Measurements from ENCODE around the gene PNLIPRP3. TPM values are rescaled to one million over a fixed set of nuclear protein-coding genes. Genes with fewer than 3 reads are reported as not detected.

PNLIPRP3 gene
- total RNA-seq, 2 experiments from 2014 or later: not detected

GRCh38 chr10:116418389-116418788 lies 9.3 kb upstream of the PNLIPRP3 start:
- no peak overlapping the region for H3K4me3 Mint-ChIP-seq
- no peaks in the 10 kb centered on the region for H3K36me3 Mint-ChIP-seq
- ChIA-PET CTCF (no interaction called here), POLR2A (no interaction called here)
- intact Hi-C loops (cut with micrococcal nuclease): no loop called here
- H3K9me3 Mint-ChIP-seq: no peaks in the 10 kb centered on the region
- H3K27me3 Mint-ChIP-seq: peaks cover 3% of the 10 kb centered on the region
- H3K27ac Mint-ChIP-seq: no peak overlapping the region
- DNase-seq: no peak
- no peaks in the 10 kb centered on the region for H3K4me1 Mint-ChIP-seq (ENCODE audit: low read depth)

GRCh38 chr10:116421815-116422214 lies 5.8 kb upstream of the PNLIPRP3 start:
- Mint-ChIP-seq H3K27me3 (peaks cover 5% of the 10 kb centered on the region), H3K27ac (no peak overlapping the region), H3K9me3 (no peaks in the 10 kb centered on the region), H3K4me3 (no peak overlapping the region), H3K4me1 (ENCODE audit: low read depth) (no peaks in the 10 kb centered on the region), H3K36me3 (no peaks in the 10 kb centered on the region)
- POLR2A ChIA-PET: no interaction called here
- intact Hi-C loops (cut with micrococcal nuclease): no loop called here
- no peak for DNase-seq
- CTCF ChIA-PET: no interaction called here

- Mint-ChIP-seq H3K27ac (no peak overlapping the region), H3K36me3 (no peaks in the 10 kb centered on the region), H3K27me3 (peaks cover 3% of the 10 kb centered on the region), H3K4me1 (ENCODE audit: low read depth) (no peaks in the 10 kb centered on the region), H3K9me3 (no peaks in the 10 kb centered on the region), H3K4me3 (no peak overlapping the region)
- ChIA-PET POLR2A (no interaction called here), CTCF (interaction anchor here (1.5 kb wide), 1 partner anchor 16 kb away, joined by 4 read pairs; no protein-coding TSS in a partner anchor)
- intact Hi-C loops (cut with micrococcal nuclease): no loop called here
- no peak for DNase-seq
These were observed 1.8 kb downstream of the PNLIPRP3 start for GRCh38 chr10:116429288-116429977.

- Mint-ChIP-seq H3K27me3 (peaks cover 3% of the 10 kb centered on the region), H3K4me1 (ENCODE audit: low read depth) (no peaks in the 10 kb centered on the region), H3K27ac (no peak overlapping the region), H3K4me3 (no peak overlapping the region), H3K36me3 (no peaks in the 10 kb centered on the region), H3K9me3 (no peaks in the 10 kb centered on the region)
- CTCF ChIA-PET: interaction anchor here (1.5 kb wide), 1 partner anchor 15 kb away, joined by 4 read pairs; no protein-coding TSS in a partner anchor
- no peak for DNase-seq
- intact Hi-C loops (cut with micrococcal nuclease): no loop called here
- POLR2A ChIA-PET: no interaction called here
These were observed 2.6 kb downstream of the PNLIPRP3 start for GRCh38 chr10:116430288-116430687.

GRCh38 chr10:116431598-116431997 lies 4.0 kb downstream of the PNLIPRP3 start:
- Mint-ChIP-seq H3K4me3 (no peak overlapping the region), H3K9me3 (no peaks in the 10 kb centered on the region), H3K36me3 (no peaks in the 10 kb centered on the region), H3K27me3 (no peaks in the 10 kb centered on the region), H3K4me1 (ENCODE audit: low read depth) (no peaks in the 10 kb centered on the region), H3K27ac (no peak overlapping the region)
- CTCF ChIA-PET: no interaction called here
- intact Hi-C loops (cut with micrococcal nuclease): no loop called here
- DNase-seq: no peak
- POLR2A ChIA-PET: no interaction called here

GRCh38 chr10:116437076-116437692 lies 9.5 kb downstream of the PNLIPRP3 start:
- H3K4me3 Mint-ChIP-seq: no peak overlapping the region
- H3K4me1 Mint-ChIP-seq (ENCODE audit: low read depth): peaks cover 5% of the 10 kb centered on the region
- intact Hi-C loops (cut with micrococcal nuclease): no loop called here
- ChIA-PET CTCF (no interaction called here), POLR2A (no interaction called here)
- H3K27ac Mint-ChIP-seq: no peak overlapping the region
- H3K27me3 Mint-ChIP-seq: no peaks in the 10 kb centered on the region
- H3K9me3 Mint-ChIP-seq: no peaks in the 10 kb centered on the region
- H3K36me3 Mint-ChIP-seq: no peaks in the 10 kb centered on the region
- no peak for DNase-seq

GRCh38 chr10:116440330-116441030 lies 12.8 kb downstream of the PNLIPRP3 start:
- intact Hi-C loops (cut with micrococcal nuclease): no loop called here
- H3K4me3 Mint-ChIP-seq: no peak overlapping the region
- ChIA-PET POLR2A (no interaction called here), CTCF (interaction anchor here (1.3 kb wide), 1 partner anchor 12 kb away, joined by 3 read pairs; no protein-coding TSS in a partner anchor)
- no peaks in the 10 kb centered on the region for H3K36me3 Mint-ChIP-seq
- H3K27me3 Mint-ChIP-seq: no peaks in the 10 kb centered on the region
- no peaks in the 10 kb centered on the region for H3K9me3 Mint-ChIP-seq
- peaks cover 5% of the 10 kb centered on the region for H3K4me1 Mint-ChIP-seq (ENCODE audit: low read depth)
- no peak overlapping the region for H3K27ac Mint-ChIP-seq
- no peak for DNase-seq

GRCh38 chr10:116444527-116445142 lies 17.0 kb downstream of the PNLIPRP3 start:
- intact Hi-C loops (cut with micrococcal nuclease): loop anchor here (1.0 kb wide), 1 partner anchor 77 kb away; no protein-coding TSS in a partner anchor
- POLR2A ChIA-PET: no interaction called here
- Mint-ChIP-seq H3K9me3 (no peaks in the 10 kb centered on the region), H3K36me3 (no peaks in the 10 kb centered on the region), H3K4me3 (no peak overlapping the region), H3K4me1 (ENCODE audit: low read depth) (no peaks in the 10 kb centered on the region), H3K27me3 (no peaks in the 10 kb centered on the region), H3K27ac (no peak overlapping the region)
- DNase-seq: no peak
- CTCF ChIA-PET: interaction anchor here (1.2 to 1.5 kb wide), 3 partner anchors 12 to 52 kb away, joined by 3 to 4 read pairs (median 4); no protein-coding TSS in a partner anchor

GRCh38 chr10:116450861-116451260 lies 23.2 kb downstream of the PNLIPRP3 start:
- DNase-seq: no peak
- Mint-ChIP-seq H3K27ac (no peak overlapping the region), H3K36me3 (no peaks in the 10 kb centered on the region), H3K9me3 (peaks cover 9% of the 10 kb centered on the region), H3K27me3 (no peaks in the 10 kb centered on the region), H3K4me3 (no peak overlapping the region), H3K4me1 (ENCODE audit: low read depth) (no peaks in the 10 kb centered on the region)
- ChIA-PET CTCF (no interaction called here), POLR2A (no interaction called here)
- intact Hi-C loops (cut with micrococcal nuclease): no loop called here

- ChIA-PET CTCF (interaction anchor here (0.8 kb wide), 1 partner anchor 10 kb away, joined by 3 read pairs; no protein-coding TSS in a partner anchor), POLR2A (no interaction called here)
- no peaks in the 10 kb centered on the region for H3K27me3 Mint-ChIP-seq
- no peak for DNase-seq
- no peak overlapping the region for H3K4me3 Mint-ChIP-seq
- no peaks in the 10 kb centered on the region for H3K4me1 Mint-ChIP-seq (ENCODE audit: low read depth)
- intact Hi-C loops (cut with micrococcal nuclease): no loop called here
- H3K36me3 Mint-ChIP-seq: no peaks in the 10 kb centered on the region
- H3K9me3 Mint-ChIP-seq: peaks cover 9% of the 10 kb centered on the region
- no peak overlapping the region for H3K27ac Mint-ChIP-seq
These were observed 24.2 kb downstream of the PNLIPRP3 start for GRCh38 chr10:116451711-116452337.

GRCh38 chr10:116452338-116452720 lies 24.7 kb downstream of the PNLIPRP3 start:
- Mint-ChIP-seq H3K4me3 (no peak overlapping the region), H3K4me1 (ENCODE audit: low read depth) (no peaks in the 10 kb centered on the region), H3K36me3 (no peaks in the 10 kb centered on the region), H3K9me3 (peaks cover 9% of the 10 kb centered on the region), H3K27me3 (no peaks in the 10 kb centered on the region), H3K27ac (no peak overlapping the region)
- ChIA-PET CTCF (interaction anchor here (0.8 kb wide), 1 partner anchor 11 kb away, joined by 3 read pairs; no protein-coding TSS in a partner anchor), POLR2A (no interaction called here)
- no peak for DNase-seq
- intact Hi-C loops (cut with micrococcal nuclease): no loop called here

- no peaks in the 10 kb centered on the region for H3K4me1 Mint-ChIP-seq (ENCODE audit: low read depth)
- no peak for DNase-seq
- CTCF ChIA-PET: interaction anchor here (1.3 kb wide), 1 partner anchor 13 kb away, joined by 4 read pairs; no protein-coding TSS in a partner anchor
- intact Hi-C loops (cut with micrococcal nuclease): no loop called here
- no peaks in the 10 kb centered on the region for H3K9me3 Mint-ChIP-seq
- POLR2A ChIA-PET: no interaction called here
- no peaks in the 10 kb centered on the region for H3K27me3 Mint-ChIP-seq
- H3K27ac Mint-ChIP-seq: no peak overlapping the region
- H3K36me3 Mint-ChIP-seq: no peaks in the 10 kb centered on the region
- no peak overlapping the region for H3K4me3 Mint-ChIP-seq
These were observed 29.8 kb downstream of the PNLIPRP3 start for GRCh38 chr10:116457488-116457887.

Measured in activated CD4-positive, alpha-beta memory T cell treated with anti-CD3 and anti-CD28 coated beads for 36 hours (primary cell).